H1 (cell line): ENCODE data around the gene VPS9D1. TPM values are rescaled to one million over a fixed set of nuclear protein-coding genes. Genes with fewer than 3 reads are reported as not detected.

ENCODE experiments used
- CTCF ChIA-PET: fragments of 300-600 bp; sonication (Branson Sonifier 250); formaldehyde crosslinking; loops from one replicate; lab custom pipeline; 2021; ENCODE audit not compliant: partially characterized antibody; lab: Charles Lee
- POLR2A ChIA-PET: fragments of 300-600 bp; sonication (Branson Sonifier 250); formaldehyde crosslinking; loops from one replicate; lab custom pipeline; 2021; ENCODE audit warnings: inconsistent platforms; ENCODE audit not compliant: partially characterized antibody; lab: Charles Lee
- DNase-seq, 2 experiments: peaks; one replicate each; pipeline versions ENCODE4 v3.0.0 to v3.0.0-alpha.2; 2010 to 2022; ENCODE audit warnings: low spot score in 2 of 2, low read depth in 1 of 2, mixed read lengths in 1 of 2
- FAIRE-seq: peaks from 2 replicates; lab custom pipeline; 2011; peaks lifted over from hg19 to GRCh38; lab: Jason Lieb, UNC
- H2AFZ ChIP-seq: 2 replicates; pipeline ENCODE4 v1.8.1; 2012; ENCODE audit warnings: low read length, inconsistent platforms
- H2AK5ac ChIP-seq: 2 replicates; pipeline ENCODE4 v1.6.1; 2013; ENCODE audit warnings: low read depth, low read length
- H2BK120ac ChIP-seq: replicated peaks from 2 replicates; pipeline ENCODE3; 2013; ENCODE audit warnings: low read depth, low read length, inconsistent platforms
- H2BK12ac ChIP-seq: 2 replicates; pipeline ENCODE4 v1.6.1; 2013; ENCODE audit warnings: low read depth, low read length
- H2BK15ac ChIP-seq: 2 replicates; pipeline ENCODE4 v1.6.1; 2013; ENCODE audit warnings: low read length
- H2BK20ac ChIP-seq: 2 replicates; pipeline ENCODE4 v1.6.1; 2013; ENCODE audit warnings: low read length
- H2BK5ac ChIP-seq: 2 replicates; pipeline ENCODE4 v1.6.1; 2013; ENCODE audit warnings: low read depth, low read length
- H3K14ac ChIP-seq: 2 replicates; pipeline ENCODE4 v1.6.1; 2013; ENCODE audit warnings: inconsistent platforms; ENCODE audit not compliant: insufficient read length
- H3K18ac ChIP-seq: 2 replicates; pipeline ENCODE4 v1.6.1; 2013; ENCODE audit warnings: low read length; ENCODE audit errors: extremely low read depth
- H3K23ac ChIP-seq: 2 replicates; pipeline ENCODE4 v1.6.1; 2013; ENCODE audit warnings: inconsistent platforms; ENCODE audit not compliant: insufficient read length
- H3K23me2 ChIP-seq: 2 replicates; pipeline ENCODE4 v1.6.1; 2013; ENCODE audit warnings: low read depth, low read length
- H3K27ac ChIP-seq: 2 replicates; pipeline ENCODE4 v1.6.1; 2011; ENCODE audit warnings: low read depth, low read length, inconsistent platforms
- H3K27me3 ChIP-seq, 4 experiments: replicated peaks in 1 of 4; 1 replicate in 1 of 4; 2 replicates in 3 of 4; pipeline versions ENCODE4 v1.6.1 to v1.8.1; 2011 to 2013; ENCODE audit warnings: low read length in 3 of 4, mild to moderate bottlenecking in 3 of 4, inconsistent platforms in 2 of 4, mixed read lengths in 2 of 4, moderate library complexity in 1 of 4; ENCODE audit not compliant: control insufficient read depth in 3 of 4, insufficient read depth in 3 of 4; ENCODE audit errors: extremely low read depth in 1 of 4
- H3K36me3 ChIP-seq, 4 experiments: 2 replicates each; pipeline versions ENCODE4 v1.6.1 to v1.8.1; 2011 to 2013; ENCODE audit warnings: mild to moderate bottlenecking in 4 of 4, low read length in 3 of 4, moderate library complexity in 2 of 4, control low read depth in 1 of 4, inconsistent platforms in 1 of 4; ENCODE audit not compliant: insufficient read depth in 4 of 4, control insufficient read depth in 2 of 4
- H3K4ac ChIP-seq: replicated peaks from 2 replicates; pipeline ENCODE3; 2013; ENCODE audit warnings: low read length, low read depth, mixed read lengths, inconsistent platforms; ENCODE audit not compliant: insufficient read length
- H3K4me1 ChIP-seq, 4 experiments: replicated peaks in 1 of 4; 1 replicate in 1 of 4; 2 replicates in 3 of 4; pipeline versions ENCODE4 v1.6.1 to v1.8.1; 2011 to 2013; ENCODE audit warnings: low read length in 3 of 4, inconsistent platforms in 2 of 4, mixed read lengths in 1 of 4; ENCODE audit not compliant: insufficient read depth in 4 of 4, control insufficient read depth in 3 of 4
- H3K4me2 ChIP-seq, 2 experiments: 2 replicates each; pipeline versions ENCODE4 v1.6.1 to v1.8.1; 2011 to 2013; ENCODE audit warnings: low read depth in 2 of 2, low read length in 2 of 2, control low read depth in 1 of 2, inconsistent platforms in 1 of 2, mild to moderate bottlenecking in 1 of 2; ENCODE audit not compliant: insufficient read depth in 1 of 2
- H3K4me3 ChIP-seq, 4 experiments: fragments of 200-600, 300-600 bp in 1 of 4; sonication (generic), shearing (Covaris generic), sonication (Bioruptor Twin) in 1 of 4; 2 replicates each; pipeline versions ENCODE4 v1.5.1 to v1.8.1; 2011 to 2016; ENCODE audit warnings: low read length in 4 of 4, low read depth in 3 of 4, control low read depth in 2 of 4, inconsistent platforms in 2 of 4, mild to moderate bottlenecking in 2 of 4, mixed read lengths in 1 of 4, moderate library complexity in 1 of 4; ENCODE audit not compliant: insufficient read depth in 2 of 4; ENCODE audit errors: extremely low read depth in 1 of 4
- H3K56ac ChIP-seq: replicated peaks from 2 replicates; pipeline ENCODE3; 2013; ENCODE audit warnings: low read depth, mild to moderate bottlenecking, mixed read lengths, low read length, inconsistent platforms; ENCODE audit not compliant: insufficient read length
- H3K79me1 ChIP-seq: 2 replicates; pipeline ENCODE4 v1.6.1; 2013; ENCODE audit warnings: low read depth, low read length, control low read depth
- H3K79me2 ChIP-seq, 2 experiments: 2 replicates each; pipeline versions ENCODE4 v1.6.1 to v1.8.1; 2012 to 2013; ENCODE audit warnings: low read length in 2 of 2, mild to moderate bottlenecking in 2 of 2, inconsistent platforms in 1 of 2; ENCODE audit not compliant: insufficient read depth in 2 of 2, control insufficient read depth in 1 of 2
- H3K9ac ChIP-seq, 4 experiments: replicated peaks in 1 of 4; 1 replicate in 1 of 4; 2 replicates in 3 of 4; pipeline versions ENCODE4 v1.6.1 to v1.8.1; 2011 to 2013; ENCODE audit warnings: low read depth in 3 of 4, low read length in 3 of 4, control low read depth in 2 of 4, mild to moderate bottlenecking in 2 of 4, moderate library complexity in 2 of 4, inconsistent platforms in 1 of 4; ENCODE audit errors: extremely low read depth in 1 of 4
- H3K9me3 ChIP-seq, 2 experiments: 2 replicates each; pipeline versions ENCODE4 v1.6.1 to v1.8.1; 2012 to 2013; ENCODE audit warnings: mild to moderate bottlenecking in 2 of 2, moderate library complexity in 2 of 2, control low read depth in 1 of 2, inconsistent platforms in 1 of 2, low read depth in 1 of 2, low read length in 1 of 2, mixed read lengths in 1 of 2; ENCODE audit not compliant: insufficient read depth in 2 of 2
- H4K20me1 ChIP-seq, 2 experiments: replicated peaks in 1 of 2; 2 replicates each; pipeline versions ENCODE3 to v1.8.1; 2011 to 2013; ENCODE audit warnings: inconsistent platforms in 2 of 2, low read length in 2 of 2, mild to moderate bottlenecking in 1 of 2; ENCODE audit not compliant: insufficient read depth in 2 of 2, control insufficient read depth in 1 of 2
- H4K5ac ChIP-seq: 2 replicates; pipeline ENCODE4 v1.6.1; 2013; ENCODE audit warnings: low read length, low read depth, mixed read lengths, inconsistent platforms; ENCODE audit not compliant: insufficient read length
- H4K8ac ChIP-seq: 2 replicates; pipeline ENCODE4 v1.8.0; 2013; ENCODE audit warnings: mild to moderate bottlenecking, moderate library complexity, low read length, inconsistent platforms; ENCODE audit not compliant: insufficient read depth; ENCODE audit errors: extremely low read depth
- H4K91ac ChIP-seq: replicated peaks from 2 replicates; pipeline ENCODE3; 2013; ENCODE audit warnings: low read length, mixed read lengths, inconsistent platforms; ENCODE audit not compliant: insufficient read length
- ASH2L ChIP-seq: fragments of 200-600, 300-600 bp; sonication (generic); IDR thresholded peaks from one replicate; pipeline ENCODE4 v1.7.1; 2017; ENCODE audit warnings: low read length
- BACH1 ChIP-seq: IDR thresholded peaks from 2 replicates; pipeline ENCODE4 v1.6.1; 2012; ENCODE audit warnings: low read length, improper control_type of control experiment
- CEBPB ChIP-seq: IDR thresholded peaks from 2 replicates; pipeline ENCODE4 v1.6.1; 2012; ENCODE audit warnings: low read depth, low read length
- CHD1 ChIP-seq: IDR thresholded peaks from 2 replicates; pipeline ENCODE4 v1.6.1; 2012; ENCODE audit warnings: low read depth, low read length, improper control_type of control experiment
- GTF2F1 ChIP-seq: IDR thresholded peaks from 2 replicates; pipeline ENCODE4 v1.6.1; 2012; ENCODE audit warnings: low read depth, low read length, improper control_type of control experiment, borderline replicate concordance
- NRF1 ChIP-seq: IDR thresholded peaks from 2 replicates; pipeline ENCODE4 v1.6.1; 2011; ENCODE audit warnings: mild to moderate bottlenecking, low read depth, low read length, improper control_type of control experiment
- POLR2A ChIP-seq, 2 experiments: IDR thresholded peaks; 1 replicate in 1 of 2; 2 replicates in 1 of 2; pipeline ENCODE4 v1.6.1; 2011; ENCODE audit warnings: low read depth in 2 of 2, low read length in 2 of 2, mild to moderate bottlenecking in 2 of 2; ENCODE audit errors: control extremely low read depth in 1 of 2
- SIN3A ChIP-seq, 2 experiments: IDR thresholded peaks in 1 of 2; conservative IDR thresholded peaks in 1 of 2; 2 replicates each; pipeline ENCODE4 v1.6.1; 2011 to 2012; ENCODE audit warnings: low read length in 2 of 2, improper control_type of control experiment in 1 of 2, low read depth in 1 of 2, mild to moderate bottlenecking in 1 of 2
- TBP ChIP-seq: IDR thresholded peaks from 2 replicates; pipeline ENCODE4 v1.6.1; 2011; ENCODE audit warnings: low read depth, low read length, improper control_type of control experiment
- WGBS, 2 experiments: shearing (Covaris generic) in 1 of 2; methylation state at CpG; one replicate each; pipeline versions ENCODE4 v1.1.6 to v1.1.7; 2013 to 2015; ENCODE audit warnings: low lambda C conversion rate in 2 of 2, mixed read lengths in 2 of 2, inconsistent platforms in 1 of 2, low coverage in 1 of 2, missing lambda C conversion rate in 1 of 2; ENCODE audit not compliant: insufficient replicate concordance in 2 of 2, insufficient coverage in 1 of 2, insufficient read length in 1 of 2; ENCODE audit errors: extremely low coverage in 1 of 2, missing lambda C conversion rate in 1 of 2; 5-methylcytosine and 5-hydroxymethylcytosine counted together
- polyA plus RNA-seq, 7 experiments: library from polyadenylated mRNA; depleted of rRNA in 3 of 7; stranded (reverse) in 5 of 7; unstranded in 2 of 7; fragments of >200 nt in 5 of 7; fragments of 200-250 nt in 2 of 7; gene quantifications; 1 replicate in 5 of 7; 2 replicates in 1 of 7; 4 replicates in 1 of 7; pipeline versions ENCODE4 v1.2.1 to v1.2.3, GENCODE V29; 2011 to 2013; ENCODE audit warnings: missing spikeins in 2 of 7, mixed read lengths in 2 of 7
- total RNA-seq: library from RNA; stranded (reverse); fragmentation: NEBNext Ultra II Directional; extraction: Animal tissue kit (Norgen Biotek cat#: 25700); gene quantifications from 2 replicates; pipeline ENCODE4 v1.2.1, GENCODE V29; 2021
- TF ChIP-seq, protein P1 (sequence below): IDR thresholded peaks from 2 replicates; pipeline ENCODE4 v1.6.1; 2012; ENCODE audit warnings: inconsistent platforms
- TF ChIP-seq, protein P2 (sequence below): IDR thresholded peaks from 2 replicates; pipeline ENCODE4 v1.6.1; 2012; ENCODE audit warnings: inconsistent platforms

The VPS9D1 gene
- total and polyA plus RNA-seq, 2 of the 8 experiments (the other 6 are each of a cell fraction or from before 2014, with no cell fraction given), result 2.9 to 5.4 TPM

DNA sequence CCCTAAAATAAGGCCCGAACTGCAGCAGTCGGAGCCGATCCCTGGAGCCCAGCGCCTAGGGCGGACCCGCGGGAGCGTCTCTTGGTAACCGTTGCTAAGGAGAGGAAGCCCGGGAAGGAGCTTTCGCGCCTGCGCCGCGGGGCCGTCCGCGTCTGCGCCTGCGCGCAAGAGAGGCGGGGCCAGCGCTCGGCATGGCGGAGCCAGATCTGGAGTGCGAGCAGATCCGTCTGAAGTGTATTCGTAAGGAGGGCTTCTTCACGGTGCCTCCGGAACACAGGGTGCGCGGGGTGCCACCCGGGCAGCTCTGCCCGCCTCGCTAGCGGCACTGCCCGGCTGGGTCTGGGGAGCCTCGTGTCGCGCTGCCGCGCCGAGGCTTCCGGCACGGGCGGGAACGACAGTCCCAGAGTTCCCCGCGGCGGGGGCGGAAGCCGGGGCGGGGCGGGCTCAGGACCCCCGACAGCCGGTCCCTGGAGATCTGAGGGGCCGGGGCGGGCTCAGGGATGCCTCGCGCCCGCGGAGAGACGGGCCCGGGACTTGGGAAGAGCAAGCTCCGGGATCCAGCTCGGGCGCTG is 34.1 kb downstream of the VPS9D1 start, which contains the start of gene CDK10:
Gene CDK10 (plus strand): TSS at position 170 of the 572 bp plus-strand sequence. CDS start 22 bp downstream, at position 192.
- Histone ChIP-seq H3K18ac (peak within 1 kb of the TSS; percentile 100), H3K56ac (peak within 1 kb of the TSS; percentile 95), H3K36me3 (peaks cover 0 to 21% (median 12%) of the 10 kb centered on the region in 4 experiments; a peak in 6 of 8 replicates), H4K20me1 (peaks cover 0 to 12% of the 10 kb centered on the region in 2 experiments), H3K79me1 (peaks cover 11% of the 10 kb centered on the region), H3K4ac (peak within 1 kb of the TSS; percentile 91), H2BK120ac (peak within 1 kb of the TSS; percentile 57), H2BK20ac (no peak within 1 kb of the TSS), H4K91ac (peak within 1 kb of the TSS; percentile 98), H3K4me1 (peaks cover 0 to 7% (median 2%) of the 10 kb centered on the region in 4 experiments; a peak in 4 of 7 replicates), H4K5ac (peak within 1 kb of the TSS; percentile 98), H3K23me2 (peaks cover 6% of the 10 kb centered on the region; the same call in 1 of the 2 replicates), H3K79me2 (peaks cover 0 to 11% of the 10 kb centered on the region in 2 experiments; a peak in 1 of 4 replicates), H3K27me3 (no peaks in the 10 kb centered on the region), H3K4me2 (peak within 1 kb of the TSS; percentile 81 to 82), H3K9ac (peak within 1 kb of the TSS; percentile 80 to 90 (median 85)), H3K14ac (no peak within 1 kb of the TSS), H2AFZ (0 out of 2 replicates have a peak within 1 kb of the TSS, but pooled peaks have one; percentile 43), H2BK5ac (peak within 1 kb of the TSS; percentile 61; the same call in 1 of the 2 replicates), H2BK12ac (no peak within 1 kb of the TSS; the same call in 1 of the 2 replicates), H3K23ac (no peak within 1 kb of the TSS), H4K8ac (peak within 1 kb of the TSS; percentile 98), H3K9me3 (peaks cover 11 to 18% of the 10 kb centered on the region in 2 experiments), H3K4me3 (peak within 1 kb of the TSS; percentile 69 to 93 (median 84)), H3K27ac (peak within 1 kb of the TSS; percentile 91), H2BK15ac (no peak within 1 kb of the TSS; the same call in 1 of the 2 replicates), H2AK5ac (peak within 1 kb of the TSS; percentile 48; the same call in 1 of the 2 replicates)
- CTCF ChIA-PET, result interaction anchor here (1.0 to 1.1 kb wide), 2 partner anchors 9 to 16 kb away, joined by 5 read pairs; no protein-coding TSS in a partner anchor
- POLR2A ChIA-PET, result interaction anchor here (0.6 to 4.8 kb wide), 15 partner anchors 9 to 253 kb away, joined by 3 to 59 read pairs (median 4); partner anchors contain the start of genes CHMP1A, SPATA2L, SPATA33 and TCF25
- FAIRE-seq, result no peak
- peak in 1 of 2 experiments; percentile 99 for DNase-seq
- 6% methylated on average over 28 of the region's 67 CpGs; no CpG with 5 or more reads in 1 of the 2 experiments for WGBS, 2 experiments
- peak; percentile 77 for TF ChIP-seq TBP
- no peak for TF ChIP-seq BACH1
- TF ChIP-seq CEBPB, result no peak
- TF ChIP-seq POLR2A (IDR thresholded peaks at IDR 0.05; ENCODE audit: control extremely low read depth in 1 of 2, low read depth in 2 of 2, low read length in 2 of 2), result peak; percentile 84 to 85
- TF ChIP-seq, protein P1, sequence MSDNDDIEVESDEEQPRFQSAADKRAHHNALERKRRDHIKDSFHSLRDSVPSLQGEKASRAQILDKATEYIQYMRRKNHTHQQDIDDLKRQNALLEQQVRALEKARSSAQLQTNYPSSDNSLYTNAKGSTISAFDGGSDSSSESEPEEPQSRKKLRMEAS, result peak; percentile 95
- TF ChIP-seq, protein P2, sequence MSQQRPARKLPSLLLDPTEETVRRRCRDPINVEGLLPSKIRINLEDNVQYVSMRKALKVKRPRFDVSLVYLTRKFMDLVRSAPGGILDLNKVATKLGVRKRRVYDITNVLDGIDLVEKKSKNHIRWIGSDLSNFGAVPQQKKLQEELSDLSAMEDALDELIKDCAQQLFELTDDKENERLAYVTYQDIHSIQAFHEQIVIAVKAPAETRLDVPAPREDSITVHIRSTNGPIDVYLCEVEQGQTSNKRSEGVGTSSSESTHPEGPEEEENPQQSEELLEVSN, result peak; percentile 99
- TF ChIP-seq NRF1, result peak; percentile 79
- no peak for TF ChIP-seq GTF2F1
- TF ChIP-seq ASH2L, result peak; percentile 71
- TF ChIP-seq CHD1, result no peak
- TF ChIP-seq SIN3A (conservative IDR thresholded peaks at IDR 0.05 in 1 of 2, IDR thresholded peaks at IDR 0.05 in 1 of 2; ENCODE audit: low read depth in 1 of 2, low read length in 2 of 2), result peak in 1 of 2 experiments; percentile 90; a peak in 2 of 4 replicates
